Sigmoid colon (tissue), 7 donors: ENCODE results near the gene CYP26C1. TPM values are rescaled to one million over a fixed set of nuclear protein-coding genes. Genes with fewer than 3 reads are reported as not detected.

Experiments used
- DNase-seq: peaks from one replicate; pipeline ENCODE4 v3.0.0-alpha.2; 2019
- H3K27ac ChIP-seq, 4 donors: fragments of 200-600 bp; sonication (generic); one replicate each; pipeline ENCODE4 v1.5.1; 2016 to 2019; ENCODE audit warnings: mild to moderate bottlenecking in 1 of 4
- H3K27me3 ChIP-seq, 3 donors: fragments of 200-600 bp; sonication (generic); one replicate each; pipeline ENCODE4 v1.5.1; 2019; ENCODE audit warnings: mild to moderate bottlenecking in 1 of 3
- H3K36me3 ChIP-seq, 4 donors: fragments of 200-600 bp; sonication (generic); one replicate each; pipeline ENCODE4 v1.5.1; 2016 to 2019
- H3K4me1 ChIP-seq, 4 donors: fragments of 200-600 bp; sonication (generic); one replicate each; pipeline ENCODE4 v1.5.1; 2017 to 2019
- H3K4me3 ChIP-seq, 4 donors: fragments of 200-600 bp; sonication (generic); one replicate each; pipeline ENCODE4 v1.5.1; 2017 to 2019; ENCODE audit warnings: mild to moderate bottlenecking in 2 of 4, moderate library complexity in 1 of 4
- H3K9me3 ChIP-seq, 4 donors: fragments of 200-600 bp in 3 of 4; sonication (generic) in 3 of 4; one replicate each; pipeline versions ENCODE4 v1.5.1 to v1.6.1; 2013 to 2019
- EP300 ChIP-seq, 4 donors: sonication (generic); formaldehyde crosslinking; IDR thresholded peaks; one replicate each; pipeline ENCODE4 v1.6.1; 2017; ENCODE audit warnings: antibody characterized with exemption in 4 of 4
- POLR2A ChIP-seq, 2 donors: fragments of 450-650 bp; IDR thresholded peaks; one replicate each; pipeline ENCODE4 v1.6.1; 2016; ENCODE audit warnings: antibody characterized with exemption in 2 of 2, mild to moderate bottlenecking in 2 of 2, moderate library complexity in 2 of 2
- POLR2AphosphoS5 ChIP-seq, 4 donors: sonication (generic); formaldehyde crosslinking; IDR thresholded peaks; one replicate each; pipeline ENCODE4 v1.6.1; 2017; ENCODE audit warnings: antibody characterized with exemption in 4 of 4
- WGBS, 2 donors: extraction: QIAGEN DNeasy Blood & Tissue Kit; methylation state at CpG; one replicate each; pipeline ENCODE4 v1.1.7; 2013; 5-methylcytosine and 5-hydroxymethylcytosine counted together
- intact Hi-C: fragments of 100-400 bp; cut with DNase I; formaldehyde crosslinking; loops from one replicate; pipeline ENCODE4 v1.15.1; 2023
- polyA plus RNA-seq, 3 donors: library from polyadenylated mRNA; stranded (reverse); fragments of 200-250 nt; gene quantifications; one replicate each; pipeline ENCODE4 v1.2.3, GENCODE V29; 2013
- total RNA-seq, 4 donors: library from RNA; depleted of rRNA; stranded (reverse); fragments of >200 nt; gene quantifications; one replicate each; pipeline ENCODE4 v1.1.0, GENCODE V29; 2016
- TF ChIP-seq, protein P1 (sequence below), 4 experiments: fragments of 450-650 bp in 3 of 4; fragments of 200-600 bp in 1 of 4; IDR thresholded peaks; one replicate each; pipeline ENCODE4 v1.5.1; 2016 to 2019; ENCODE audit warnings: antibody characterized with exemption in 4 of 4, mild to moderate bottlenecking in 3 of 4, moderate library complexity in 2 of 4
- donor health status: healthy with polysubstance abuse.
- donor health status: Bipolar disorder and iron deficiency.
- donor health status: healthy.

Gene CYP26C1, protein sequence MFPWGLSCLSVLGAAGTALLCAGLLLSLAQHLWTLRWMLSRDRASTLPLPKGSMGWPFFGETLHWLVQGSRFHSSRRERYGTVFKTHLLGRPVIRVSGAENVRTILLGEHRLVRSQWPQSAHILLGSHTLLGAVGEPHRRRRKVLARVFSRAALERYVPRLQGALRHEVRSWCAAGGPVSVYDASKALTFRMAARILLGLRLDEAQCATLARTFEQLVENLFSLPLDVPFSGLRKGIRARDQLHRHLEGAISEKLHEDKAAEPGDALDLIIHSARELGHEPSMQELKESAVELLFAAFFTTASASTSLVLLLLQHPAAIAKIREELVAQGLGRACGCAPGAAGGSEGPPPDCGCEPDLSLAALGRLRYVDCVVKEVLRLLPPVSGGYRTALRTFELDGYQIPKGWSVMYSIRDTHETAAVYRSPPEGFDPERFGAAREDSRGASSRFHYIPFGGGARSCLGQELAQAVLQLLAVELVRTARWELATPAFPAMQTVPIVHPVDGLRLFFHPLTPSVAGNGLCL
- under 1 TPM in 1 of 4 donors, not detected in 3; 0.14 TPM for total RNA-seq
- polyA plus RNA-seq = under 1 TPM in 1 of 3 donors, not detected in 2; 0.03 TPM

DNA sequence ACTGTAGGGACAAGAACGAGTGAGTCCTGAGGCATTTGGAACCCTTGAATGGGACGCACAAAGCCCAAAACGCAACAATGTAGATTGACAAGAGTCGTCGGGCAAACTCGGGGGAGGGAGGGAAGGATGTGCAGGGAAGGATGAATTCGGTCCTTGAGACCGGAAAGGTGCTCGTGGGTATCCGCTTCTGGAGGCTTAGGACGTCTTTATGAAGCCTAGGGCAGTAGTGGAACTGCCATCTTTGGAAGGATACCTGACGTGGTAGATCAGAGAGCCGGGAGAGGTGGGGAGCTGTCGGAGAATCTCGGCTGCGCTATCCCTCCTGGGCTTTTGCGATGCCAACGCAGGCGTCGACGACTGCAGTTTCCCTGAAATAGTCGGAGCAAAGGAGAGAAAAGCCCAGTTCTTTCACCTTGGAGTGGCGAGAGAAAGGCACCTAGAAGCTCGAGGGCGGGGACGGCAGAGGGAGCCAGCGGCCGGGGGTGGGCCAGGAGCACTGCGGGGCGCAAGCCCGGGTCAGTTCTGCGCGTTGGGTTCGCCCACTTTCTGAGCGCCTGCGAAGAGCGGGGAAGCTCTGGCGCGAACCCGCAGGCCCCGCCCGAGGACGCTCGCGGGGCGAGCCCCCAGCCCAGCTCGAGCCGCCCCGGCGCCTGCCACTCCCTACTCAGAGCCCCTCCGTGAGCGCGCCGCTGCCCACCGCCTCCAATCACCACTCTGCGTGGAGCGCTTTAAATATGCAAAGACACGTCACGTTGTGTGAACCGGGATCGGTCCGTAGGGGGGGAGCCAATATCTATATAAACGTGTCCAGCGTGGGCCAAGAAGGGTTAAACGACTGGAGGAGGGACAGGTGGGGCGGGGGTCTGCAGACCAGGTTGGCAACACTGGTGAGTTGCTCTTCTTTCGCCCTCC, at the start of gene CYP26C1:
Gene CYP26C1, plus strand, starts transcription at position 824 of the 912 bp plus-strand sequence. CDS start 466 bp downstream, outside the sequence.
- H3K4me3 ChIP-seq = no peak within 1 kb of the TSS

DNA sequence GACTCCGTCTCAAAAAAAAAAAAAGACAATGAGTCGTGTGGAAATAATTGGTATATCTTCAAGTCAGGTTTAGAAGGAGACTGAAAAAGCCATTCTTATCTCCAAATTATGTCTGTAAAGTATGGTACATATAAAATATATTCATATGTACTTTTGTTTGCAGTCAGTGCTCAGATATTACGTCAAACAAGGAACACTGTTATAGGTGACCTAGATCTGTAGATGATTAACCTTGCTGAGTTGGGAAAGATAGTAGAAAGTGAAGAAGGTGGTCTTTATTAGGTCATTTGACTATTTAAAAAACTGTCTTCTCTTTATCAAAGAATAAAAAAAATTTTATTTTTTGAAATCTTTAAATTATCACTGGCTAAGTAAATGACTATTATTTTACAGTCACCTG, 44.9 kb upstream of the CYP26C1 start:
- intact Hi-C loops = no loop called here
- TF ChIP-seq POLR2AphosphoS5 (IDR thresholded peaks at IDR 0.05) (no peak), POLR2A (IDR thresholded peaks at IDR 0.05) (no peak), EP300 (IDR thresholded peaks at IDR 0.05) (no peak)
- TF ChIP-seq, protein P1, sequence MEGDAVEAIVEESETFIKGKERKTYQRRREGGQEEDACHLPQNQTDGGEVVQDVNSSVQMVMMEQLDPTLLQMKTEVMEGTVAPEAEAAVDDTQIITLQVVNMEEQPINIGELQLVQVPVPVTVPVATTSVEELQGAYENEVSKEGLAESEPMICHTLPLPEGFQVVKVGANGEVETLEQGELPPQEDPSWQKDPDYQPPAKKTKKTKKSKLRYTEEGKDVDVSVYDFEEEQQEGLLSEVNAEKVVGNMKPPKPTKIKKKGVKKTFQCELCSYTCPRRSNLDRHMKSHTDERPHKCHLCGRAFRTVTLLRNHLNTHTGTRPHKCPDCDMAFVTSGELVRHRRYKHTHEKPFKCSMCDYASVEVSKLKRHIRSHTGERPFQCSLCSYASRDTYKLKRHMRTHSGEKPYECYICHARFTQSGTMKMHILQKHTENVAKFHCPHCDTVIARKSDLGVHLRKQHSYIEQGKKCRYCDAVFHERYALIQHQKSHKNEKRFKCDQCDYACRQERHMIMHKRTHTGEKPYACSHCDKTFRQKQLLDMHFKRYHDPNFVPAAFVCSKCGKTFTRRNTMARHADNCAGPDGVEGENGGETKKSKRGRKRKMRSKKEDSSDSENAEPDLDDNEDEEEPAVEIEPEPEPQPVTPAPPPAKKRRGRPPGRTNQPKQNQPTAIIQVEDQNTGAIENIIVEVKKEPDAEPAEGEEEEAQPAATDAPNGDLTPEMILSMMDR (IDR thresholded peaks at IDR 0.05) = no peak
- no peaks in the 10 kb centered on the region for H3K4me1 ChIP-seq
- no peaks in the 10 kb centered on the region for H3K9me3 ChIP-seq
- 41 to 74% methylated on average over 3 of the region's 3 CpGs for WGBS, 2 donors
- H3K36me3 ChIP-seq = peaks cover 0 to 14% (median 2%) of the 10 kb centered on the region in 4 donors
- H3K27me3 ChIP-seq = no peaks in the 10 kb centered on the region
- H3K4me3 ChIP-seq = no peak overlapping the region
- no peak overlapping the region for H3K27ac ChIP-seq
- DNase-seq = no peak

More for the DNA sequence above, at the start of gene CYP26C1:
- no peak for DNase-seq
- 29 to 34% methylated on average over 67 of the region's 67 CpGs for WGBS, 2 donors
- intact Hi-C loops = no loop called here
- Histone ChIP-seq H3K4me1 (peaks cover 0 to 25% (median 20%) of the 10 kb centered on the region in 4 donors), H3K27me3 (peaks cover 26 to 100% (median 49%) of the 10 kb centered on the region in 3 donors), H3K36me3 (peaks cover 0 to 11% (median 0%) of the 10 kb centered on the region in 4 donors), H3K27ac (no peak within 1 kb of the TSS), H3K9me3 (no peaks in the 10 kb centered on the region)
- TF ChIP-seq EP300 (IDR thresholded peaks at IDR 0.05) (no peak), POLR2AphosphoS5 (IDR thresholded peaks at IDR 0.05) (no peak), POLR2A (IDR thresholded peaks at IDR 0.05) (no peak)
- TF ChIP-seq, protein P1 (IDR thresholded peaks at IDR 0.05) = no peak

DNA sequence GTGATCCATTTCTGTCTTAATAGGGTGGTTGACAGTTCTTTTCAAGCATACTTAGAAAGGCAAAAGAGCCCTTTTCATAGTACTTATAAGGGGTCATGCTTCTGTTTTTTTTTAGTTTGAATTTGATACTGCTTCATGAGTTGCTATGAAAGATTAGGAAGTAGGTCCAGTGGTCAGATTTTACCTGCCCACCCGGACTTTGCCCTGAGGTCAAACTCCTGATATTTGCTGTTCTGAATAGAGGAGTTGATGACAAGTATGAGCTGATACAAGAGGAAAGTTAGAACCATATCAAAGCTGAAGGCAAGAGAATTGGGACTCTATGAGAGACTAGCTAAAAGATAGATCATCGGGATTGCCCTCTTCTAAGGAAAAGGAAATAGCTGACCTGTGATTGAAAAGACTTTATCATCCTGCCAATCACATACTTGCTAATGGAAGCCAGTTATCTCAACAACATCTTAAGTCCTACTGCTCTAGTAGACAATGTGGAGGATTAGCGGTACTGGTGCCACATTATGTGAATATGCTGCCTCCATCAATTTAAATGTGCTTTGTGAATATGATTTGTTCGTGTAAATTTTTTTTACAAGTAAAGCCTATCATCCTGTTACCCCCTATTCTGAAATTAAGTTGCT, 37.5 kb upstream of the CYP26C1 start:
- Histone ChIP-seq H3K36me3 (peaks cover 0 to 19% (median 0%) of the 10 kb centered on the region in 4 donors), H3K4me3 (no peak overlapping the region), H3K9me3 (peaks cover 0 to 5% (median 0%) of the 10 kb centered on the region in 4 donors), H3K27me3 (no peaks in the 10 kb centered on the region), H3K4me1 (no peaks in the 10 kb centered on the region), H3K27ac (no peak overlapping the region)
- no peak for TF ChIP-seq POLR2A (IDR thresholded peaks at IDR 0.05)
- TF ChIP-seq, protein P1 (IDR thresholded peaks at IDR 0.05) = no peak
- TF ChIP-seq EP300 (IDR thresholded peaks at IDR 0.05) = no peak
- no peak for TF ChIP-seq POLR2AphosphoS5 (IDR thresholded peaks at IDR 0.05)
- 95 to 98% methylated on average over 4 of the region's 4 CpGs for WGBS, 2 donors
- intact Hi-C loops = no loop called here
- DNase-seq = no peak

DNA sequence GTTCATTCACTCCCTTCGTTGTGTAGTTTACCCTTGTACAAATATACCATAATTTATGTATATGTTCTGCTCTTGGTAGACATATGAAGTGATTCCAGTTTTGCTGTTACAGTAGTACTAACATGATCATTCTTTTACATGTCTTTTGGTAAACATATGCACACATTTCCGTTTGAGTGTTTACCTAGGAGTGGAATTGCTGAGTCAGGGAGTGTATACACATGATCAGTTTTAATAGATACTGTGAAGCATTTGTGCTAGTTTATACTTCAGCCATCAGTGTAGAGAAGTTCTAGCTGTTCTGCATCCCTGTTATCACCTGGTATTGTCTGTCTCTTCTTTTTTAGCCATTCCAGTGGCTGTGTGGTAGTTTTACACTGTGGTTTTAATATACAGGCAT, 34.5 kb upstream of the CYP26C1 start:
- no peaks in the 10 kb centered on the region for H3K27me3 ChIP-seq
- H3K4me1 ChIP-seq = peaks cover 0 to 13% (median 10%) of the 10 kb centered on the region in 4 donors
- WGBS, 2 donors = 45 to 73% methylated on average over 2 of the region's 2 CpGs
- peaks cover 0 to 5% (median 0%) of the 10 kb centered on the region in 4 donors for H3K9me3 ChIP-seq
- H3K4me3 ChIP-seq = no peak overlapping the region
- TF ChIP-seq POLR2AphosphoS5 (IDR thresholded peaks at IDR 0.05) (no peak), POLR2A (IDR thresholded peaks at IDR 0.05) (no peak), EP300 (IDR thresholded peaks at IDR 0.05) (no peak)
- TF ChIP-seq, protein P1 (IDR thresholded peaks at IDR 0.05) = no peak
- intact Hi-C loops = no loop called here
- H3K36me3 ChIP-seq = peaks cover 0 to 13% (median 0%) of the 10 kb centered on the region in 4 donors
- no peak overlapping the region for H3K27ac ChIP-seq
- DNase-seq = no peak
